CD4-positive, CD25-positive, alpha-beta regulatory T cell (primary cell): ENCODE data around the gene STAP2. TPM values are rescaled to one million over a fixed set of nuclear protein-coding genes. Genes with fewer than 3 reads are reported as not detected.

Experiments used
- ATAC-seq, 2 donors: fragments of 150-1000 bp; cut with Tn5 transposase; one replicate each; pipeline ENCODE4 v1.10.0; 2021; ENCODE audit warnings: low read depth in 2 of 2, moderate number of reproducible peaks in 2 of 2, moderate library complexity in 1 of 2
- DNase-seq, 3 donors: peaks; one replicate each; pipeline versions ENCODE4 v3.0.0 to v3.0.0-alpha.2; 2012 to 2022; ENCODE audit warnings: mixed read lengths in 1 of 3
- H3K27ac ChIP-seq: one replicate; pipeline ENCODE4 v1.7.0; 2013; ENCODE audit warnings: mild to moderate bottlenecking, low read length; ENCODE audit not compliant: insufficient read depth, poor library complexity, severe bottlenecking
- H3K27me3 ChIP-seq: one replicate; pipeline ENCODE4 v1.7.0; 2013; ENCODE audit warnings: low read length; ENCODE audit not compliant: control insufficient read depth, insufficient read depth
- H3K36me3 ChIP-seq: one replicate; pipeline ENCODE4 v1.7.0; 2013; ENCODE audit warnings: mild to moderate bottlenecking, low read length, moderate library complexity; ENCODE audit not compliant: control insufficient read depth, insufficient read depth
- H3K4me1 ChIP-seq: 2 replicates; pipeline ENCODE4 v1.7.0; 2013; ENCODE audit warnings: mild to moderate bottlenecking, low read length; ENCODE audit not compliant: insufficient read depth, control insufficient read depth, poor library complexity, severe bottlenecking
- H3K4me3 ChIP-seq: one replicate; pipeline ENCODE4 v1.7.0; 2013; ENCODE audit warnings: low read depth, mild to moderate bottlenecking, low read length, moderate library complexity
- H3K9me3 ChIP-seq, 2 experiments: 1 replicate in 1 of 2; 2 replicates in 1 of 2; pipeline ENCODE4 v1.7.0; 2013; ENCODE audit warnings: low read length in 2 of 2, mild to moderate bottlenecking in 1 of 2, moderate library complexity in 1 of 2; ENCODE audit not compliant: control insufficient read depth in 2 of 2
- H3K27ac Mint-ChIP-seq, 3 donors: one replicate each; pipeline ENCODE4 v1.8.0; 2020 to 2022; ENCODE audit warnings: mild to moderate bottlenecking in 3 of 3, mixed read lengths in 3 of 3, moderate library complexity in 2 of 3
- H3K27me3 Mint-ChIP-seq: one replicate; pipeline ENCODE4 v1.8.0; 2022; ENCODE audit warnings: mild to moderate bottlenecking, mixed read lengths
- H3K36me3 Mint-ChIP-seq: one replicate; pipeline ENCODE4 v1.8.0; 2020; ENCODE audit warnings: mixed read lengths
- H3K4me1 Mint-ChIP-seq, 4 donors: one replicate each; pipeline ENCODE4 v1.8.0; 2020 to 2022; ENCODE audit warnings: mixed read lengths in 4 of 4, mild to moderate bottlenecking in 1 of 4
- H3K4me3 Mint-ChIP-seq, 4 donors: one replicate each; pipeline ENCODE4 v1.8.0; 2020 to 2022; ENCODE audit warnings: mild to moderate bottlenecking in 4 of 4, mixed read lengths in 4 of 4, moderate library complexity in 3 of 4
- H3K9me3 Mint-ChIP-seq, 7 donors: one replicate each; pipeline ENCODE4 v1.8.0; 2020 to 2022; ENCODE audit warnings: mixed read lengths in 7 of 7, mild to moderate bottlenecking in 3 of 7, moderate library complexity in 2 of 7
- polyA plus RNA-seq, 4 donors: library from polyadenylated mRNA; unstranded; fragments of 300-500 nt; fragmentation: Illumina TruSeq; gene quantifications; one replicate each; pipeline ENCODE4 v1.2.3, GENCODE V29; 2021
- total RNA-seq: library from RNA; stranded (reverse); gene quantifications from one replicate; pipeline ENCODE4 v1.2.3, GENCODE V29; 2022

The STAP2 gene
- total and polyA plus RNA-seq, 5 donors from 2014 or later: 1.6 to 3.0 (median 2.2) TPM

DNA sequence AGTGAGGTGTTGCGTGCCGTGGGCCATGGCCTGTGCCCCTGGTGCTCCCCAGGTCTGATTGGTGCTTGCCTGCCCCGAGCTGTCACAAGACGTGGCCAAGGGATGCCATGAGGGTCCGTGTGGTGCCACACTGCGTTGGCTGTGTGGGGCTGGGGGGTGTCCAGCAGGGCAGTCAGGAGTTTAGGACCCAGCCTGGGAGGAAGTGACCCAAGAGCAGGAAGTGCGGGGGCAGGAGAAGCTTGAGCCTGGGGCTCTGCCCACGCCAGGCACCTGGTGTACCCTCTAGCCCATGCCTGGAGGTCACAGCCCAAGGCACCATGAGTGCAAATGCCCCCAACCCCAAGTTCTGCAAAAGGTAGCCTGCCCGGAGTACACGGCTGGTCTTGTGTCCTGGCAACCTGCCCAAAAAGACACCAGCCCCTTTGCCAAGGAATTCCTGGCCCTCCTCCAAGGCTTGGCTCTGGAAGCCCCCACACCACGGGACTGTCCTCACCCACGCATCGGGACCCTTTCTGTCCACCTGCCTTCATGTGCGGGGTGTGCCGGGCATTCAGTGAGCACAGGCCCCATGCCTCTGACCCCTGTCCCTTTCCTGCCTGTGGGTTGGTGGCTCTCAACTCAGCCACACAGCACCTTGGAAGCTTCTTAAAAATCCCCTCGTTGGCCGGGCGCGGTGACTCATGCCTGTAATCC, 29.6 kb upstream of the STAP2 start:
- Histone ChIP-seq H3K4me1 (peaks cover 43% of the 10 kb centered on the region), H3K4me3 (no peak overlapping the region), H3K27me3 (no peaks in the 10 kb centered on the region), H3K27ac (peak overlapping the region; percentile 86), H3K9me3 (no peaks in the 10 kb centered on the region), H3K36me3 (peaks cover 23% of the 10 kb centered on the region)
- H3K36me3 Mint-ChIP-seq: no peaks in the 10 kb centered on the region
- ATAC-seq: no peak
- peak overlapping the region in 2 of 4 donors; percentile 95 to 96 for H3K4me3 Mint-ChIP-seq
- H3K9me3 Mint-ChIP-seq: no peaks in the 10 kb centered on the region
- peaks cover 0 to 50% (median 15%) of the 10 kb centered on the region in 4 donors for H3K4me1 Mint-ChIP-seq
- no peak for DNase-seq
- no peaks in the 10 kb centered on the region for H3K27me3 Mint-ChIP-seq
- peak overlapping the region; percentile 94 to 98 (median 97) for H3K27ac Mint-ChIP-seq

DNA sequence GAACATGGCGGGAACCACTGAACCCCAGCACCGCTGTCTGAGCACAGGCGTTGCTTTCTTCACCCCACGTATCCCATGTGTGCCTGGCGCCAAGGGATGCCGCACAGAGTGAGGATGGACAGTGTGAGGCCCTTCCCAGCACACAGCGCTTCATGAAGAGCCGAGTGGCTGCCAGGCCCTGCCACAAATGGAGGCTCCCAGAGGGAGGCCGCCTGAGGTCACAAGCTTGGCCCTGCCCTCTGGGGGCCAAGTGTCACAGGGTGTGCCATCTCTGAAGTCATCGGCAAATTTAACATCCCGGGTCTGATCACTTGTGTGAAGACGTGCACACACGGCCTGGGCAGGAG, 29.1 kb upstream of the STAP2 start:
- H3K27ac ChIP-seq: peak overlapping the region; percentile 86
- H3K36me3 Mint-ChIP-seq: no peaks in the 10 kb centered on the region
- H3K9me3 Mint-ChIP-seq: no peaks in the 10 kb centered on the region
- peaks cover 43% of the 10 kb centered on the region for H3K4me1 ChIP-seq
- no peaks in the 10 kb centered on the region for H3K27me3 ChIP-seq
- peaks cover 0 to 49% (median 15%) of the 10 kb centered on the region in 4 donors for H3K4me1 Mint-ChIP-seq
- H3K36me3 ChIP-seq: peaks cover 26% of the 10 kb centered on the region
- DNase-seq: no peak
- H3K27me3 Mint-ChIP-seq: no peaks in the 10 kb centered on the region
- peak overlapping the region in 2 of 4 donors; percentile 31 to 52 for H3K4me3 Mint-ChIP-seq
- no peaks in the 10 kb centered on the region for H3K9me3 ChIP-seq
- ATAC-seq: no peak
- H3K4me3 ChIP-seq: no peak overlapping the region
- H3K27ac Mint-ChIP-seq: peak overlapping the region; percentile 23 to 83 (median 46)

GRCh38 chr19:4367336-4367723, 28.7 kb upstream of the STAP2 start:
- H3K36me3 ChIP-seq: peaks cover 30% of the 10 kb centered on the region
- DNase-seq (no peak), ATAC-seq (no peak)
- Mint-ChIP-seq H3K27ac (peak overlapping the region; percentile 43 to 83 (median 76)), H3K9me3 (no peaks in the 10 kb centered on the region), H3K36me3 (no peaks in the 10 kb centered on the region), H3K4me3 (peak overlapping the region in 1 of 4 donors; percentile 52), H3K4me1 (peaks cover 0 to 45% (median 15%) of the 10 kb centered on the region in 4 donors), H3K27me3 (no peaks in the 10 kb centered on the region)
- no peak overlapping the region for H3K27ac ChIP-seq
- no peaks in the 10 kb centered on the region for H3K9me3 ChIP-seq
- H3K4me3 ChIP-seq: no peak overlapping the region
- H3K4me1 ChIP-seq: peaks cover 43% of the 10 kb centered on the region
- H3K27me3 ChIP-seq: no peaks in the 10 kb centered on the region

- no peaks in the 10 kb centered on the region for H3K27me3 Mint-ChIP-seq
- no peak overlapping the region for H3K4me3 ChIP-seq
- DNase-seq (no peak), ATAC-seq (no peak)
- no peak overlapping the region for H3K27ac ChIP-seq
- H3K27ac Mint-ChIP-seq: peak overlapping the region; percentile 63 to 83 (median 76)
- H3K4me3 Mint-ChIP-seq: peak overlapping the region in 1 of 4 donors; percentile 21
- no peaks in the 10 kb centered on the region for H3K9me3 ChIP-seq
- H3K4me1 Mint-ChIP-seq: peaks cover 0 to 41% (median 15%) of the 10 kb centered on the region in 4 donors
- peaks cover 41% of the 10 kb centered on the region for H3K4me1 ChIP-seq
- peaks cover 3% of the 10 kb centered on the region for H3K36me3 Mint-ChIP-seq
- no peaks in the 10 kb centered on the region for H3K27me3 ChIP-seq
- no peaks in the 10 kb centered on the region for H3K9me3 Mint-ChIP-seq
- H3K36me3 ChIP-seq: peaks cover 35% of the 10 kb centered on the region
Observed at GRCh38 chr19:4366666-4367335, 28.2 kb upstream of the STAP2 start.

DNA sequence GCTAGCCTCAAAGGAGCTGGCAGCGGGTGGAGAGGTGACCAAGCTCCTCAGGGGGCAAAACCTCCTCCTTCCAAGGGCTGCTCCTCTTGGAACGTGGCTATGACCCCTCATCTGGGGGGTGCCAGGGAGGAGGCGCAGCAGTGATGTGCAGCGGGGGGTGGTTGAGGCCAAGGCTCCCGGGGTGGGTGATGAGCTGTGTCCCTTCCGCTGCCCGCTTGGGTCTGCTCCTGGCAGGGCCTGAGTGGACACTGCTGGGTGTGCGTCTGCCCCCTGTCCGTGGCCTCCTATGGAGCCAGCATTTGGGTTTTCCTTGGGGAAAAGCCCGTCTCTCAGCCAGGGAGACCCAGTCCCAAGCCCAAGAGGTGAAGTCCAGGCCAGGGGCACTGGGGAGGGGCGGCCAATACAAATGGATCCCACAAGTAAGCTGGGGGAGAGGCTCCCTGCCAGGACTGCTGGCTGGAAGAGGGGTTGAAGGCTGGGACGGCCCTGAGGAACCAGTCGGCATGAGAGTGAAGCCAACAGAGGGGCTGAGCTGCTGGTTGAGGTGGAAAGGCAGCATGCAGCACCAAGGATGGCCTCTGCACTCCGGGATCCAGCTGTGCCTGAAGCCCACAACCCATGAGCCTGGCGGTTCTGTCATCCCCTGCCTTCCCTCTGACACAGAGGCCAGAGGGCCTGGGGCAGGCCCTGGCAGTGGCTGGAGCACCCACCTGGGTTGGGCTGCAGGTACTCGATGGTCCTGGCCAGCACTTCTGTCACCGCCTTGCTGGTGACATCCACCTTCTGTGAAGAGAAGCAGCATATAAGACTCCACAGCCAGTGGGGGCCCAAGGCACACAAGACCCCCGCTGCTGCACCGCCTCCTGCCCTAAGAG, 27.4 kb upstream of the STAP2 start:
- no peak overlapping the region for H3K4me3 ChIP-seq
- peaks cover 36% of the 10 kb centered on the region for H3K36me3 ChIP-seq
- H3K27ac ChIP-seq: peak overlapping the region; percentile 33
- H3K4me1 ChIP-seq: peaks cover 33% of the 10 kb centered on the region
- H3K4me1 Mint-ChIP-seq: peaks cover 0 to 34% (median 14%) of the 10 kb centered on the region in 4 donors
- peak overlapping the region in 1 of 4 donors; percentile 21 for H3K4me3 Mint-ChIP-seq
- ATAC-seq (no peak), DNase-seq (no peak)
- H3K27ac Mint-ChIP-seq: no peak overlapping the region
- no peaks in the 10 kb centered on the region for H3K9me3 Mint-ChIP-seq
- H3K27me3 Mint-ChIP-seq: no peaks in the 10 kb centered on the region
- peaks cover 3% of the 10 kb centered on the region for H3K36me3 Mint-ChIP-seq
- H3K9me3 ChIP-seq: no peaks in the 10 kb centered on the region
- H3K27me3 ChIP-seq: no peaks in the 10 kb centered on the region

DNA sequence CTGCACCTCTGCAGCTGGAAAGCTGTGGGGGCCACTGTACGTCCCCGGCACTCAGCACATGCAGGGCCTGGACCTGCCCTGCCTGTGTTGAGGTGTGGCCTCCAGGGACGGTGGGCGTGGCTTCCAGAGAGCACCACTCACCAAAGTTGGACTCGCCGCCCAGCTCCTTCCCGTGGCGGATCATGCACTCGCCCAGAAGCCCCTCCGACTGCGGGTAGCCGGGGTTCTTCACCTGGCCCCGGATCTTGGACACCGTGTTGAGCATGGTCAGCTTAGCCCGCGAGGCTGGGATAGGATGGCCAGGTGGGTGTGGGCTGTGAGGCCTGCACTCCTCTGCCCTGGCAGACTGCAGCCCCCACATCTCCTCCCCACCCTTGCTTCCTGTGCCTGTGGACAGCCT, 26.7 kb upstream of the STAP2 start:
- no peaks in the 10 kb centered on the region for H3K27me3 Mint-ChIP-seq
- no peak for ATAC-seq
- Histone ChIP-seq H3K9me3 (no peaks in the 10 kb centered on the region), H3K27ac (no peak overlapping the region), H3K27me3 (no peaks in the 10 kb centered on the region), H3K4me1 (peaks cover 26% of the 10 kb centered on the region), H3K4me3 (no peak overlapping the region), H3K36me3 (peaks cover 43% of the 10 kb centered on the region)
- H3K4me1 Mint-ChIP-seq: peaks cover 0 to 28% (median 11%) of the 10 kb centered on the region in 4 donors
- peaks cover 5% of the 10 kb centered on the region for H3K36me3 Mint-ChIP-seq
- DNase-seq: no peak
- no peaks in the 10 kb centered on the region for H3K9me3 Mint-ChIP-seq
- H3K27ac Mint-ChIP-seq: no peak overlapping the region
- no peak overlapping the region for H3K4me3 Mint-ChIP-seq

GRCh38 chr19:4363571-4364304, 25.1 kb upstream of the STAP2 start:
- ATAC-seq (no peak), DNase-seq (no peak)
- no peak overlapping the region for H3K27ac ChIP-seq
- no peak overlapping the region for H3K4me3 ChIP-seq
- H3K36me3 ChIP-seq: peaks cover 50% of the 10 kb centered on the region
- Mint-ChIP-seq H3K4me3 (no peak overlapping the region), H3K36me3 (peaks cover 6% of the 10 kb centered on the region), H3K27ac (no peak overlapping the region), H3K27me3 (no peaks in the 10 kb centered on the region), H3K9me3 (no peaks in the 10 kb centered on the region), H3K4me1 (peaks cover 0 to 16% (median 3%) of the 10 kb centered on the region in 4 donors)
- peaks cover 10% of the 10 kb centered on the region for H3K4me1 ChIP-seq
- H3K27me3 ChIP-seq: no peaks in the 10 kb centered on the region
- H3K9me3 ChIP-seq: no peaks in the 10 kb centered on the region
